ENCODE measurements around the gene FOXN4.

Gene FOXN4

DNA sequence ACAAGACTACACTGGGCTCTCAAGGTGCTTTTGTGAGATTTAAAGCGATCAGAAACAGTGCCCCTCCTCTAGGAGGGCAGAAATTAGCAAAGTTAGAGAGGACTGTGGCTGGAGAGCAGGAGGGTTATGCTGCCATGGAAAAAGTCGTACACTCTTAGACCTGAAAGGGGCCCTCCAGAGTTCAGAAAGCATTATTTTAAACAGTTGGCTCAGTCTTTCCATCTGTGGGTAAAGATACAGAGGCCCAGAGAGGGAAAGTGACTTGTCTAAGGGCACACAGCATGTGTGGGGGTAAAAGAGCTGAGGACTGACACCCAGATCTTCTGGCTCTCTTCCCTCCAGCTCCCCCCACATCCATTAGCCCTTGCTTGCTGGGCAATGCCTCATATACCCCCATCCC is 47.1 kb downstream of the FOXN4 start:
- DNase-seq (ENCODE audit: extremely low read depth in 1 of 2, low read depth in 1 of 2) = no peak

DNA sequence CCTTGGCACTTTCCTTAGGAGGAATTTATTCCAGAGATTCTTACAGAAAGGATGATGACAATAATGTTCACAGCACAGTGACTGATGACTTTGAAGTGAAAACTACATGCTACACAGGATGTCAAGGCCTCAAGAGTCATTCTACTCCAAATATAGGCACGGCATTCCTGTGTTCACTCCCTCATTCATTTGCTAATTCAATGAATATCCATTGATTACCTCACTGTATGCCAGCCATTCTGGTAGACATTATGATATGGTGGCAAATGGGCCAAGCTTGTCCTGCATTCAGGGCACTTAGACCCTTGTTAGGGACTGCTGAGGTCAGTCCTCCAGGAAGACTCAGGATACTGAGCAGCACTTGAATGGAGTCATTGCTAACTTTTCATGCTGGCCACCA is 48.0 kb downstream of the FOXN4 start:
- no peak for DNase-seq (ENCODE audit: extremely low read depth in 1 of 2, low read depth in 1 of 2)

DNA sequence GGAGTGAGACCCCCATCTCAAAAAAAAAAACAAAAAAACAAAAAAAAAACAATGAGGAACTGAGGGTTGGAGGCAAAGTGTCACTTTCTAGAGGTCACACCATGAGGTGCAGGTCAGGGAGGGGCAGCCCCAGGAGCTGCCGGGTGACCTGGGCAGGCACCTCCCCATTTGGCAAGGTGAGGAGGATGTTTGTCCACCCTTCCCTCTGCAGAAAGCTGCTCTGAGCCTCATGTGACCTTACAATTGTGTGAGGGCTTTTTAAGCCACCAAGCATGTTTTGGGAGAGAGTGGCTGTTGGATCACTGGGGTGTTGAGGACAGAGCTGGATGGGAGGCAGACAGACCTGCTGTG is 49.6 kb downstream of the FOXN4 start:
- DNase-seq (ENCODE audit: extremely low read depth in 1 of 2, low read depth in 1 of 2) = no peak

DNA sequence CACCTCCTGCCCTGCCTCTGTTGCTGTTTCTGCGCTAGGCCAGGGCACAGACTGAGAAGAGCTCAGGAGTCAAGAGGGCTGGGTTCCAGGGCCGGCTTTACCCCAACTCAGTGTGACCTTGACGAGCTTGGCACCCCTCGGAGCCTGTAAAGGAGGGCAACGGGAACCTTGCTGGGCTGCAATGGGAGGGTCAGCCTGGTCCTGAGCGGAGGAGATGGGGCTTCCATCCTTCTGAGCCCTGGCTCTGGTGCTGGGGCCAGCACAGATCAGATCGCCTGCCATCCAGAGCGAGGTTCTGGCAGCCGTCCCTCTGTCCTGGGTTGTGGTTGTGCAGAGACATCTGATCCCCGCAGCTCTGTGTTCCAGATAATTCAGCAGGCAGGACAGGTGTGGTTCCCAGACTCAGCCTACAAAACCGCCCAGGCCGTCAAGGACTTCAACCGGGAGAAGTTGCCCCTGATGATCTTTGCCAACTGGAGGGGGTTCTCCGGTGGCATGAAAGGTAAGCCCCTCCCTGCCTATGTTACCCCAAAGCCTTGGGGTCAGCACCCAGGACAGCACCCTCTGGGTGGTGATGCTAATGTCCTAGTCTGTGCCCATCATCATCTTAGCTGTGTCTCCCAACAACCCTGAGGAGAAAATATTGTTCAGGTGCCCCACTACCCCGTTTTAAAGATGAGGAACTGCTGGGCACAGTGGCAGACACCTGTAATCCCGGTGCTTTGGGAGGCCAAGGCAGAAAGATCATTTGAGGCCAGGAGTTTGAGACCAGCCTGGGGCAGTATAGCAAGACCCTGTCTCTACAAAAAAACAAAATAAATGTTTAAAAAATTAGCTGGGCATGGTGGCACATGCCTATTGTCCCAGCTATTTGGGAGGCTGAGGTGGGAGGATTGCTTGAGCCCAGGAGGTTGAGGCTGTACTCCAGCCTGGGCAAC is 50.2 kb downstream of the FOXN4 start:
- DNase-seq (ENCODE audit: extremely low read depth in 1 of 2, low read depth in 1 of 2) = no peak

DNA sequence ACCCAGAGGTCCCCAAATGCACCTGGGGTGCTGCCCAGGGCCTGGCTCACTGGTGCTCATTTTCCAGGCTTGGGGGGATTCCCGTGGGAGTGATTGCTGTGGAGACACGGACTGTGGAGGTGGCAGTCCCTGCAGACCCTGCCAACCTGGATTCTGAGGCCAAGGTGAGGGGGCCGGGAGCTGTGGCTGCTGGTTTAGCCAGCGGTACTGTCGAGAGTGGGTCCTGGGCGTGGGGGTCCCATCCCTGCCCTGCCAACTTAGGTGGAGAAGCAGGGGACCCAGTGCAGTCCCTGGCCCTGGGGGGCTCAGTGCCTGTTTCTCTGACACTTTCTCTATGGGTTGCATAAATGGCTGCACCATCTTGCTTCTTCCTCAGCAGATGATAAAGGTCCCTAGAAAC is 50.9 kb downstream of the FOXN4 start:
- DNase-seq (ENCODE audit: extremely low read depth in 1 of 2, low read depth in 1 of 2) = no peak

DNA sequence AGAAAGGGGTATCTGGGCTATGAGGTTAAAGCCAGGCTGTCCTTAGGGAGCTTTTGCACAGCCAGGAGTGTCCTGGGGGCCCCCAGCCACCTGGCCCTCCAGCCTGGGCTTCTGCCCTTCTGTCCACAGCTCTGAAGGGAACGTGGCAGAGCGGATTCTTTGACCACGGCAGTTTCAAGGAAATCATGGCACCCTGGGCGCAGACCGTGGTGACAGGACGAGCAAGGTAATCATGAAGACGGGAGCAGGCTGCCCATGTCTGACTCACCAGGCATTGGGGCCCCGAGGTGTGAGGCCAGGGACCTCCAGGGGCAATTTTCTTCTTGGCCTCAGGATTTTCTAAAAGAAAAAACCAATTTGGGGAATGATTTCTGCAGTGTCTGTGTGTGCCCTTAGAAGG is 53.1 kb downstream of the FOXN4 start:
- DNase-seq (ENCODE audit: extremely low read depth in 1 of 2, low read depth in 1 of 2) = no peak

DNA sequence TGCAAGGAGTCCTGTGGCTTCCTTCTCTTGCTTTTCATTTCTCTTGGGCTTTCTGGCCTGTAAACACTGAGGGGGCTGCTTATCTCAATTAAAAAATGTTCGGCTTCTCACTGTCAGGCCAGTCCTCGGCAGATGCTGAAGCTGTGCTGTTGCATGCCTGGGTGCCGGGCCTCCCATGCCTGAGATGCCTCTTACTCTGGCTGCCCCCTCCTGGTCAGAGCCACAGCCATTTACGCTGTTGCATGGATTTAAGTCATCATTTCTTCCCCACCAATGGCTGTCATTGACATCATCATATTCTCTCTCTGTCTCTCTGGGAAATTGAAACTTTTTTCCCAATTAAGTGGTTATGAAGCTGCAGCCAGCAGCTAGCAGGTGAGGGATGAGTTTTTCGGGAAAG is 53.7 kb downstream of the FOXN4 start:
- no peak for DNase-seq (ENCODE audit: extremely low read depth in 1 of 2, low read depth in 1 of 2)

DNA sequence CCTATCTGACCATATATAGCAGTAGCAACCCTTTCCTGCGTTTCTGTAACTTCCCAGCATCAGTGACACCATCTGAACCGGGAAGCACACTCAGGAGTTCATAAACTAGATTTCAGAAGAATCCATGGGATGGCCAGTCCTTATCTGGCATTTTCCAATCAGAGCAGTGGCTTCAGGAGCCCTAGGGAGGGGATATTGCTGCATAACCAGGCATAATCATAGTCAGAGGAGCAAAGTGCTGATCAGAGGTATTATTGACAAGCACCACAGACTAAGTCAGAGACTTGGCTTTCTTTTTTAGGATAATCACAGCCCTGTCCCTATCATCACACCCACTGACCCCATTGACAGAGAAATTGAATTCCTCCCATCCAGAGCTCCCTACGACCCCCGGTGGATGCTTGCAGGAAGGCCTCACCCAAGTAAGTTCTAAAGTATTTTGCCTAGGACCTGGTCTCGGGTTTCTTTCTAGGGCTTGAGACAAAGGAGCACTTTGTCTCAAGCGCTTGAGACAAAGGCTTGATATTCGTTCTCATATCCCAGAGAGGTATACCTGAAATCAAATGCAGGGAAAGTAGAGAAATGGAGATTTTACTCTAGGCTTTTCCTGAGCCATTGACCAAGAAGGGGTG is 55.1 kb downstream of the FOXN4 start:
- DNase-seq (ENCODE audit: extremely low read depth in 1 of 2, low read depth in 1 of 2) = no peak

DNA sequence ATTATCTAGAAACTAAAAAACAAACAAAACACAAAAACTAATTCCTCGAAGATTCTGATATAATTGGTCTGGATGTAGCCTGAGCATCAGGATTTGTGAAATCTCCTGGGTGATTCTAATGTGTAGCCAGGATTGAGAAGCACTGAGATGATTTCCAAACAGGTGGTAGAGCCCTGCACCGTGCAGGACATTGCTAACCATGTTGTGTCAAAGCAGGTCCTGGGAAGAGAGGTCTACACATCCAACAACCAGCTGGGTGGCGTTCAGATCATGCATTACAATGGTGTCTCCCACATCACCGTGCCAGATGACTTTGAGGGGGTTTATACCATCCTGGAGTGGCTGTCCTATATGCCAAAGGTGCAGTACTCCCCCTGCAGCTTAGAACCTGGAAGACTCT is 56.3 kb downstream of the FOXN4 start:
- DNase-seq (ENCODE audit: extremely low read depth in 1 of 2, low read depth in 1 of 2) = no peak

DNA sequence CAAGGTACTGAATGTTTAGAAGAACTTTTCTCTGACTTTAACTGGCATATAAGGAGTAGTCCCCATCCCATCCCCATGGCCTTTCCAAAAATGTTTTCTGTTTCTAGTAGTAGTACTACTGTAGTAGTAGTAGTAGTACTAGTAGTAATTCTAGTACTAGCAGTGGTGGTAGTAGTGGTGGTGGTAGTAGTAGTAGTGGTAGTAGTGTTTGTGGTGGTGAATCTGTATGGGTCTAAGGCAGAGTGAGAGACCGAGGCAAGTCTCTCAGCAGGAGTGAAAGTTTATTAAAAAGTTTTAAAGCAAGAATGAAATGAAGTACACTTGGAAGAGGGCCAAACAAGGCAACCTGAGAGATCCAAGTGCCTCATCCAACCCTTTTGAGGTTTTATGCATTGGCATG is 58.6 kb downstream of the FOXN4 start:
- DNase-seq (ENCODE audit: extremely low read depth in 1 of 2, low read depth in 1 of 2) = no peak

DNA sequence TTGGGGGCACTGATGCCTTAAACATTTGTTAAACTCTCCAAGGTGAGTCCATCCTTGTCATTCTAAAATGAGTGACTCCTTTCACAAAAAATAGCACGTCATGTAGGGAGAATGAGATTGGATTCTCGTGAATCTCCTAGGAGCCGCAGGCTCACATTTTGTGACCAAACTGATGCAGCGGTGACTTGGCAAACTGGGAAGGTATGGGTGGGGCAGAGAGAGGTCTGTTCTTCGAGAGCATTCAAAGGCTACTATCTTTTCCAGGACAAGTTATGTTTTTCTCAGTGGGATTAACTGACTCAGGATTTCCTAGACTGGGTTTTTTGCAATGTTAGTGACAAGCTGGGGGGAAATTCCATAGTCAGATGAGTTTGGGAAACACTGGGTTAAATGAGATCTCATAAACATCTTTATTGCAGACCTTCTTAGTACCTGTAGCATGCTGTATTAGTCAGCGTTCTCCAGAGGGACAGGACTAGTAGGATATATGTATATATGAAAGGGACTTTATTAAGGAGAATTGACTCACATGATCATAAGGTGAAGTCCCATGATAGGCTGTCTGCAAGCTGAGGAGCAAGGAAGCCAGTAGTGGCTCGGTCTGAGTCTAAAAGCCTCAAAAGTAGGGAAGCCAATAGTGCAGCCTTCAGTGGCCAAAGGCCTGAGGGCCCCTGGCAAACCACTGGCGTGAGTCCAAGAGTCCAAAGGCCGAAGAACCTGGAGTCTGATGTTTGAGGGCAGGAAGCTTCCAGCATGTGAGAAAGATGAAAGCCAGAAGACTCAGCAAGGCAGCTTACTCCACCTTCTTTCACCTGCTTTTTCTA is 61.0 kb downstream of the FOXN4 start:
- DNase-seq (ENCODE audit: extremely low read depth in 1 of 2, low read depth in 1 of 2) = no peak

DNA sequence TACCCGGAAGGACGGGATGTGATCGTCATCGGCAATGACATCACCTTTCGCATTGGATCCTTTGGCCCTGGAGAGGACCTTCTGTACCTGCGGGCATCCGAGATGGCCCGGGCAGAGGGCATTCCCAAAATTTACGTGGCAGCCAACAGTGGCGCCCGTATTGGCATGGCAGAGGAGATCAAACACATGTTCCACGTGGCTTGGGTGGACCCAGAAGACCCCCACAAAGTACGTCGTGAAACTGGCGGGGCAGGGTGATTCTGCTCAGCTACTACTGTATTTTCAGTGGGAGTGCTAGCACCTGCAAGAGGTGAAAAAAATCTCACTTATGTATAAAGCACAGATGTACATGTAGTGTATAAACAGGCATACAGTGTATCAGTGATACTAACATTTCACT is 62.9 kb downstream of the FOXN4 start:
- DNase-seq (ENCODE audit: extremely low read depth in 1 of 2, low read depth in 1 of 2) = no peak

DNA sequence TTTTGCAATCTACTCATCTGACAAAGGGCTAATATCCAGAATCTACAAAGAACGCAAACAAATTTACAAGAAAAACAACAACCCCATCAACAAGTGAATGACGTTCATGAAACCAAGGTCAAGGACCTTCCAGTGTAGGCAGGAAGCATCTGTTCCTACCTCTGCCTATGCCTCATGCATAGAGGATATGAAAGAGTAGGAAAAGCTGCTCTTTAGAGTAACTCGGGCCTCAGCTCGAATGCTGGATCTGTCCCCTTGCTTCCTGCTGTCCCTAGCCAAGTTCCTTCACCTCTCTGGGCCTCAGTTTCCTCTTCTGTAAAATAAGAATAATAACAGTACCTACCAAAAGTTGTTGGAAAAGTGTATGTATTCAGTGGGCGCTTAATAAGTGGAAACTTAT is 65.0 kb downstream of the FOXN4 start:
- DNase-seq (ENCODE audit: extremely low read depth in 1 of 2, low read depth in 1 of 2) = no peak

DNA sequence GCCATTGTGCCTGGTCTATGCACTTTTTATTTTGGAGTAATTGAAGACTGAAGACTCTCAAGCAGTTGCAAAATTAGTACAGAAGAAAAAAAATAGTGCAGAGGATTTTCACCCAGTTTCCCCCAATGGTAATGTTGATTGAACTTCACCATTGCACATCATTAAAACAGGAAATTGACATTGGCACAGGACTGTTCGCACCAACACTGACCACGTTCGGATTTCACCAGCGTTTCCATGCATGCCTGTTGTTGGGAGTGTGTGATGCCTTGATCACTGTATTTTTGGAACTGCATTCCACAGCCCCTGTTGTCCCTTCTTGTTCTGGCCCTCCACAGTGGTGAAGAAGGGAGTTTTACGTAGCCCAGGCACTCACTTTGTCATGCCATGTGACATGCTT is 67.1 kb downstream of the FOXN4 start:
- no peak for DNase-seq (ENCODE audit: extremely low read depth in 1 of 2, low read depth in 1 of 2)

DNA sequence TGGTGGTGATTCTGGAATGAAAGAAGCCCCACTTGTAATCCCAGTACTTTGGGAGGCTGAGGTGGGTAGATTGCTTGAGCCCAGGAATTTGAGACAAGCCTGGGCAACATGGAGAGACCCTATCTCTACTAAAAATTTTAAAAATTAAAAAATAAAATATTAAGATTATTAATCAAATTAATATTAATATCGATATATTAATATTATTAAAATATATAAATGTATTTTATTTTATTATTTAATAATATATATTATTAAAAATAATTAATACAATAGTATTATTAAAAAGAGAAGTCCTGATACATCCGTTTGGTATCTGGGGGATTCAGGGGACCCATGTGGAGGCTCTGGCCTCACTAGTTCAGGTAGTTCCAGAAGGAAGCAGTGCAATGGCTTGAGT is 68.7 kb downstream of the FOXN4 start:
- no peak for DNase-seq (ENCODE audit: extremely low read depth in 1 of 2, low read depth in 1 of 2)

DNA sequence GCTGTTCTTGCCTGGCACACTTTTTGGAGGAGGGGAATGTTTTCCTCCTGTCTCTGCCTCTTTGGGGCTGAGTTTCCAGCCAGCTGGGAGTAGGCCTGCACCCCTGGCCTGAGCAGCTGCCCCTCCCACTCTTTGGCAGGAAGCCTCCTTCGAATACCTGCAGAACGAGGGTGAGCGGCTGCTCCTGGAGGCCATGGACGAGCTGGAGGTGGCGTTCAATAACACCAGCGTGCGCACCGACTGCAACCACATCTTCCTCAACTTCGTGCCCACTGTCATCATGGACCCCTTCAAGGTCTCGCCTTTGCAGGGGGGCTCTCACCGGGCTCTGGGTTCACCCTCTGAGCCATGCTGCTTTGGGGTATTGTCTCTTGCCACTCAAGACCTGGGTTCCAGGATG is 69.4 kb downstream of the FOXN4 start:
- no peak for DNase-seq (ENCODE audit: extremely low read depth in 1 of 2, low read depth in 1 of 2)

DNA sequence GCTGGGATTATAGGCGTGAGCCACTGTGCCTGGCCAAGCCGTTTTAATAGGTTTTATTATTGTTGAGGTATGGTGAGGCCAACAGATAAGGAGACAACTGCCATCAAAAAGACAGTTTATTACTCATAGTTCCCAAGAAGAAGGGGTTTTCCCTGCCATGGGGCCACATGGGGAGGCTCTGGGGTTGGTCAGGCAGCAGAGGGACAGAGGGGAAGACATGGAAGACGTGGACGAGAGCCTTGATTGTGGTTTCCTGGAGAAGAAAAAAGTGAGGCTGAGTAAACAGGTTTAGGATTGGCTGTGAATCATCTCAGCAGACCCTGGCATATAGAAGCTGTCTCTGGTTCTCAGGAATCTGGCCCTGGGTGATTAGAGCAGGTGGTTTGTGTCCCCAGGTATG is 69.9 kb downstream of the FOXN4 start:
- no peak for DNase-seq (ENCODE audit: extremely low read depth in 1 of 2, low read depth in 1 of 2)

DNA sequence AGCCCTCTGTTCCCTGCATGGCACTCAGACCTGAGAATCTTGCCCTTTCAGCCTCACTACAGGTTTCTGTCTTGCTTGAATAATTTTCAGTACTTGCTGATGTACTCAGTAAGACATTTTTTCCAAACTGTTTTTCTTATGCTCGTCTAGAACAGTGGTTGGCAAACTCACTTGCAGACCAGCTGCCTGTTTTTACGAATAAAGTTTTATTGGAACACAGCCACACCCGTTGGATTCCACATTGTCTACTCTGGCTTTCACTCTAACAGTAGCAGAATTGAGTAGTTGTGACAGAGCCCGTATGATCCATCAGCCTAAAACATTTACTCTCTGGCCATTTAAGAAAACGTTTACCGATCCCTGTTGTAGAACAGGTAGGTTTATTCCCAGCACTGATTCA is 72.8 kb downstream of the FOXN4 start:
- no peak for DNase-seq (ENCODE audit: extremely low read depth in 1 of 2, low read depth in 1 of 2)

DNA sequence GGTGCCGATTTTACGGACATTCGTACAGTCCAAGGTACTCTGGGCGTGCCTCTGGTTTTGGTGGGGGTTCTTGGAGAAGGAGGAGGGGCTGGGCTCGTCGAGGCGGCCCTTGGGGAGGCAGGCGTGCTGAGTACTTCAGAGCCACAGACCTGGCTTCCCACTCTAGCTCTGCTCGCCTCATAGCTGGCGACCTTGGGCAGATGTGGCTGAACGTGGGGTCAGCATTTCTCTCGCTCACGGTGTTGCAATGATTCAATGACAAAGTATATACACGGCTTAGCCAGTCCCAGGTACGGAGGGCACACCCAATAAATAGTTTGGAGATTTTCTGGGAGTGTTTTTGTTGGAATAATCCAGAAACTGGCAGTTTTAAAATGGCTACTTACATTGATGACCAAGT is 75.1 kb downstream of the FOXN4 start:
- DNase-seq (ENCODE audit: extremely low read depth in 1 of 2, low read depth in 1 of 2) = no peak

DNA sequence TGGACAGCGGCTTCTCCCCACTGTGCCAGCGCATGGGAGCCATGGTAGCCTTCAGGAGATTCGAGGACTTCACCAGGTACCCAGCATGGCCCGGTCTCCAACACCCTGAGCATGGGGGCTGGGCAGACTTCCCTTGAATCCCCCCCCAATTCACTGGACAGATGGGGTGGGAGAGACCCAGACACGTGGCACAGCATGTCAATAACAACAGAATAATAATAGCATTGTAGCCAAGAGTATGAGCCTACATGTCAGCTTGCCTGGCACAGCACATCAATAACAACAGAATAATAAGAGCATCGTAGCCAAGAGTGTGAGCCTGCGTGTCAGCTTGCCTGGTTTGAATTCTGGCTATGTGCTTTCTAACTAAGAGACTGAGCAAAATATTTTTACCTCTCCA is 76.4 kb downstream of the FOXN4 start:
- DNase-seq (ENCODE audit: extremely low read depth in 1 of 2, low read depth in 1 of 2) = no peak

DNA sequence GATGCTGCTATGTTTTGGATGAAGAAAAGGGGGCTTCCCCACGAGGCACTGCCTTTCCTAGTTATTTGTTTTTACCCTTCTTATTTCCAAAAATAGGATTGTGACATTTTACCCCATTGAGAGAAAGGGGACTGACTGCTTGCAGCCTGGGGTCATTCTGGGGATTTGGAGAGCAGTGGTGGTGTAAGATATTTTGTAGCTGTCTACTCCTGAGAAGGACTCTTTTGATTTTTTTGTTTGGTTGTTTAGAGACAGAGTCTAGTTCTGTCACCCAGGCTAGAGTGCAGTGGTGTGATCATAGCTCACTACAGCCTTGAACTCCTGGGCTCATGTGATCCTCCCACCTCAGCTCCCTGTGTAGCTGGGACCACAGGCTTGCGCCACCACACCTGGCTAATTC is 78.9 kb downstream of the FOXN4 start:
- DNase-seq (ENCODE audit: extremely low read depth in 1 of 2, low read depth in 1 of 2) = no peak

DNA sequence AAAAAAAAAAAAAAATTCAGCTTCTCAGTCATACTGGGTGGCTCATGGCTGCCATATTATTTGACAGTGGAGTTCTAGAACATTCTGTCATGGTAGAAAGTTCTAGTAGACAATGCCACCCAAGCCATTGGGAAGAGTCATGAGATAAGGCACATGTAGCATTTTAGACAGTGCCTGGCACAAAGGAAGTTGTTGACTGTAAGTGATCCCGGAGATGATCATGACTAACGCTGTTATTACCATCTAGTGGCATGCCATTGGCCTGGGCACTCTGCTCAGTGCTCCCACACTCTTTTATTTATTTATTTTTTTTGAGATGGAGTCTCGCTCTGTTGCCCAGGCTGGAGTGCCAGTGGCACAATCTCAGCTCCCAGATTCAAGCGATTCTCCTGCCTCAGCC is 80.4 kb downstream of the FOXN4 start:
- DNase-seq (ENCODE audit: extremely low read depth in 1 of 2, low read depth in 1 of 2) = no peak

Data from stimulated activated CD8-positive, alpha-beta memory T cell treated with anti-CD3 and anti-CD28 coated beads, Interleukin-7, amount 100 ng/mL, for 48 hours (primary cell).